ENCODE results near the gene FRAS1.
"Not testable (repeated sequence)": the region's sequence is repeated elsewhere in the genome, so short reads cannot be mapped to it uniquely, and the experiment has no call there.

The FRAS1 gene

DNA sequence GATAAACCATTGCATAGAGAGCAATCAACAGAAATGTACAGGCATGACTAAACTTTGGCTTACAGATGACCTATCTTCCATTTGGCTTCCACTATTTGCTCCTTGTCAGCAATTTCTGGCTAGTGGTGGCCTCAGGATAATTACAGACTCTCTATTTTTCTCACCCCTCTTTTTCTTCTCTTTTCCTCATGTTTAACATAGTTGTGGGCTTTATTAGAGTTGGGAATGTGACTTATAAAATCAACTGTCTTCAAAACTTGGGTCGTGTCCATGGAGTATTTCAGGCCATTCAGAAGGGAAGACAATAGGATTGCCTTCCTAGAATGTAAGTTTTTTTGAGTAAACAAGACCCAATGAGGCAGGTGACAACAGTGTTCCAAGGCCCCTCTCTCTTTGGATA, 236.2 kb downstream of the FRAS1 start:
- DNase-seq, result no peak

DNA sequence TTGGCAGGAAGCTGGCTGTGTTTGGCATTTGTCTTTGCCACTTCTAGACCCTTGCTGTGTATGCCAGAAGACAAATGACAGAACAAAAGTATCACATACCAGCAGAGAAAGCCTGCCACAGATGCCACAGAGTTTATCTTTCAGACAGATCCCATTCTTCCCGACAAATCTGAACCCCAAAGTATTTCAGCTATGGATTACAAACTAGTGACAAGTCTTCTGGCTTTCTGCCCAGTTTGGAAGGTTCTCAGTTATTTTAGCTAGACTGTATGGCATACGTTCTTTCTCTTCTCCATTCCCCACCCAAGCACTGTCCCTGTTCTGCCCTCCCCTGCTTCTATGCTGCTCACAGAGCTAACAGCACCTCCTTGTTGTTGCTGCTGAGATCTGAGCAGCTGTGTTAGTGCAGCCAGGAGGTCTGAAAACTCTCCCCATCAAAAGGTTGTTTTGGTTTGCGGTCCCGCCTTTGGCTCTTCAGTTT, 236.7 kb downstream of the FRAS1 start:
- no peak for DNase-seq

DNA sequence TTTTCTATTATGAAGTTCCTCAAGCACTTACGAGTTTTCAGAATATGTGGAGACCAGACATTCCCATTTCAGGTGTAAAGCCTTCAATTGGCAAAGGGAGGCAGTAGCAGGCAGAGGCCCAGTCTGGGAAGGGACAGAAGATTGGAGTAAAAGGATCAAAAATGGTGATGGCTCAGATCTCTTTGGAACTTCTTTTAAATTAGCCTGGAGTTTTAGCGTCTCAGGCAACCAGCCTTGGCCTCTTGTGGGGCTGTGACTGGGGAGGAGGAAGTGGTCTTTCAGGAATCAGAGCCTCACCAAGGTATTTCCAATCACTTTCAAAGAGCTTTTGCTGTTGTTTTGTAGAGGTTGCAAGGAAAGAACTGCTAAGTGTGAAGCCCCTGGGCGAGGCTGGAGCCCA, 239.1 kb downstream of the FRAS1 start:
- no peak for DNase-seq

DNA sequence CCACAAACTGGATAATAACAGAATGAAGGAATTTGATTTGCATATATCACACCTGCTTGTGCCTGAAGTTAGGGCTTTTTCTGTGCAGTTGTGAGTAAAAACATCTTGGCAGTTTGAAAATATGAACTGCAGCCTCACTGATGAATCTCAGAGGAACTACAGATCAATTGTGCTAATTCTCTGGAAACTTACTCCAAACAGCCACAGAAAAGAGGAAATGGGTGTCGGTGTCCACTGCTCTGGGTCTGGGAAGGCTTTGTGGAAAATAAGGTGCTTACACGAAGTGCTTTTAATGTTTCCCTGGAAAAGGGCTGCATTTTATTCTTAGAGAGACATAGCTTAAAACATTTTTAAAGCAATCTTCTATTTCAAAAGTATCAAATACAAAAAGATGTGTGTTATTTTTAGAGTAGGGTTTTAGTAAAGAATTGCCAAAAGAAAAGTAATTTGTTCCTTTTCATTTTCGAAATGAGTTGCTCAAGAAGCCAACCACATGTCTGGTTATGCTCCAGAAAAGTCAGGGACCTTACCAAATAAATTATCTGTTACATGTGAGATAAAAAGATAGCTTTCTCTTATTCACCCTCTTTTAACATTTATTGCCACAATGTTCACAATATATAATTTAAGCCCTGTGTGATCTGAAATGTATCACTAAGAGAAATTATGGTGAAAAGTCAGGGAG, 240.1 kb downstream of the FRAS1 start:
- DNase-seq, result no peak

- no peak for DNase-seq
Measured at GRCh38 chr4:78298618-78299017, 241.5 kb downstream of the FRAS1 start.

GRCh38 chr4:78299565-78299972, 242.4 kb downstream of the FRAS1 start:
- DNase-seq, result no peak

DNA sequence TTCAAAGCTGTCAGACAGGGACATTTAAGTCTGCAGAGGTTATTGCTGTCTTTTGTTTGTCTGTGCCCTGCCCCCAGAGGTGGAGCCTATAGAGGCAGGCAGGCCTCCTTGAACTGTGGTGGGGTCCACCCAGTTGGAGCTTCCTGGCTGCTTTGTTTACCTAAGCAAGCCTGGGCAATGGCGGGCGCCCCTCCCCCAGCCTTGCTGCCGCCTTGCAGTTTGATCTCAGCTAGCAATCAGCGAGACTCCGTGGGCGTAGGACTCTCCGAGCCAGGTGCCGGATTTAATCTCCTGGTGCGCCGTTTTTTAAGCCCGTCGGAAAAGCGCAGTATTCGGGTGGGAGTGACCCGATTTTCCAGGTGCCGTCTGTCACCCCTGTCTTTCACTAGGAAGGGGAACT, 250.1 kb downstream of the FRAS1 start:
- not testable (repeated sequence) for DNase-seq

- DNase-seq, result no peak
Measured at GRCh38 chr4:78308517-78308916, 251.4 kb downstream of the FRAS1 start.

- DNase-seq, result no peak
Measured at GRCh38 chr4:78309352-78309751, 252.2 kb downstream of the FRAS1 start.

GRCh38 chr4:78310007-78310739, 253.1 kb downstream of the FRAS1 start:
- DNase-seq, result no peak

- no peak for DNase-seq
Measured at GRCh38 chr4:78310740-78311115, 253.6 kb downstream of the FRAS1 start.

DNA sequence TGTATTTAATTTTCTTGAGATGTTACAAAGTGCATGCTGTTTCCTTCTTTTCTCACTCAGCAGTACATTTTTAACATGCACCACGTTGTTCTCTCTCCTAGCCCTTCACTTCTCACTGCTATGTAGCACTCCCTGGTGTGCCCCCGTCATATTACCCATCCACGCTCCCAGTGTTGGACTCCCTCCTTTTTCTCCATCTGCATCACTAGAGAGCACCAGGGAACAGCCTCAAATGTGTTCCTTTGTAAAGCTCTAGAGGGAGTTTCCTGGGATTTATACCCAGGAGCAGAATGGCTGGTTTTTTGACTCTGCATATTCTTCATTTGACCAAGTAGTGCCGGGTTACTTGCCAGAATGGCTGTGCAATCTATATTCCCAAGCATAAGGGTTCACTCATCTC, 254.2 kb downstream of the FRAS1 start:
- DNase-seq, result no peak

- no peak for DNase-seq
Measured at GRCh38 chr4:78312989-78313753, 256.0 kb downstream of the FRAS1 start.

DNA sequence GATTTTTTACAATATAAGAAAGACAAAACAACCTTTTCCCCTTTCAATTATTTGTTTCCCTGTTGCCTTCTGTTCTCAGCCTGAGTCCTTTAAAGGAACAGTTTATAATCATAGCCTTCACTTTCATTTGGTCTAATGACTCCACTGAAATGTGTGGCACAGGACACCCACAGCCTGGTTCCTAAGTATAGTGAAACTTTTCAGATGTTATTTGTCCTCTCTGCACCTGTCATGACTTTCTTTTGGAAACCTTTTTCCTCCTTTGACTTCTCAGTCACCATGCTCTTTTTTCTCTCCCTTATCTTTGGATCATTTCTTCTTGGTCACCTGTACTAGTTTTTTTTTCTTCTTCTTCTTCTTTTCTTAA, 256.6 kb downstream of the FRAS1 start:
- DNase-seq, result no peak

DNA sequence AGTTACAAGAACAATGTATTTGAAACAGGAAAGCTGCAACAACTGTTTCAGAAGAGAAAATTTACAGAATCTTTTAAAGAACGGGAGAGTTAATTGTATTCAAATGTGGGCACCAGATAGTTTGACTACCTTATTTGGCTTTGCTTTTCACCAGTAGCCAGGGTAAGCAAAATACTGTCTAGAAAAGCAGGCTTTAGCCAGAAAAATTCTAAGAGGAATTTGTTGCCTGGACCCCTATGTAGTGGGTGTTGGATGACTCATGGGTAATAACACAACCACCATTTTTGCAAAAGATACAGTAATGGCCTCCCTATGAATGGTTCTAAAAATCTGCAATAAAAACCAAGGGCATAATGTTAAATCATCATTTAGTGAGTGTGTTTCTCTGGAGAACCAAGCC, 261.0 kb downstream of the FRAS1 start:
- no peak for DNase-seq

GRCh38 chr4:78320349-78320935, 263.3 kb downstream of the FRAS1 start:
- no peak for DNase-seq

DNA sequence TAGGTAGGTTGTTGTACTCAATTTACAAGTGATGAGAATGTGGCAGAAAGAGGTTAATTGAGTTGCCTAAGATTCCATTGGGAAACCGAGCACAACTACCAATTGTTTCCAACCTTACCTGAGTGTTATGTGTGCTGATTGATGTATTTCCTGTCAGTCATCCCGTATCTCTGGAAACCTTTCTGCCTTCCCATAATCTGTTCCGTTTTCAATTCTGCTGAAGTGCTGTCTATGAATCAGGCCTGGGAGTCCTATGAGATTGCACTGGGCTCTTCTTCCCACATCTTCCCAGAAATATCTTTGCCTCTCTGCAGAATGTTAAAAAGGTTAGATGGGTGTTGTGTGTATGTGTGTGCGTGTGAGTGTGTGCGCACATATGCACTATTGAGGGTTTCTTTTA, 264.9 kb downstream of the FRAS1 start:
- DNase-seq, result no peak

DNA sequence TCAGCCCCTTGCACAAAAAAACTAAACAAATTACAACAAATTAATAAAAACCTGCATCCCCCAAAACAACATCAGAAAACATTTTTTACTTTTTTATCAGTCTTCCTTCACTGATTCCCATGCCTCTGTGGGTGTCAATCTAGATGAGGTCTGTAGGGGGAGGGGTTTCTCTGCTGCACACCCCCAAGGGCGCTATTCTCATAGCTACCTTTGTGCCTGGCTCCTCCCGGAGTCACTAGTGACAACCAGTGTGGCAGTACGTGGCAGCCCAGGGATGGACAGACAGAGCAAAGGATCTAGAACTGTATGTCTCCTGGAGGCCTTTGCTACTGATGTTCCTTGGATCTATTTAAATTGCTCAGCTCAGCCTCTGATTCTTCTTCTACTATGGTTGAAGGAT, 266.3 kb downstream of the FRAS1 start:
- DNase-seq, result no peak

DNA sequence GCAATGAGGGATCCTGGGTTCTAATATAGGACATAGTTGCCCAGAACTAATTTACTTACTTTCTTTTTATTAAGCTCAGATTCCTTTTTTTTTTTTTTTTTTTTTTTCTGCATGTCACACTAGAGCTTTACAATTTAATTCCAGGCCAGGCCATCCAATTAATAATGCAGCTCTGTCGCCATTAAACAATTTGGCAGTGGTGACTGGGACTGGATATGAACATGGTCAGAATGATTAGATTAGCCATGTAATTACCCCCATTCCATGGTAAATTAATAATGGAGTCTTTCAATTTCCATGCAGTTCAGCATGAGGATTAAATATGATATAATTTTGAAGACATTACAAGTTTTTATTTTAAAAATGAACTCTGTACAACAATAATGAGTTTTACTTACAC, 267.5 kb downstream of the FRAS1 start:
- no peak for DNase-seq

DNA sequence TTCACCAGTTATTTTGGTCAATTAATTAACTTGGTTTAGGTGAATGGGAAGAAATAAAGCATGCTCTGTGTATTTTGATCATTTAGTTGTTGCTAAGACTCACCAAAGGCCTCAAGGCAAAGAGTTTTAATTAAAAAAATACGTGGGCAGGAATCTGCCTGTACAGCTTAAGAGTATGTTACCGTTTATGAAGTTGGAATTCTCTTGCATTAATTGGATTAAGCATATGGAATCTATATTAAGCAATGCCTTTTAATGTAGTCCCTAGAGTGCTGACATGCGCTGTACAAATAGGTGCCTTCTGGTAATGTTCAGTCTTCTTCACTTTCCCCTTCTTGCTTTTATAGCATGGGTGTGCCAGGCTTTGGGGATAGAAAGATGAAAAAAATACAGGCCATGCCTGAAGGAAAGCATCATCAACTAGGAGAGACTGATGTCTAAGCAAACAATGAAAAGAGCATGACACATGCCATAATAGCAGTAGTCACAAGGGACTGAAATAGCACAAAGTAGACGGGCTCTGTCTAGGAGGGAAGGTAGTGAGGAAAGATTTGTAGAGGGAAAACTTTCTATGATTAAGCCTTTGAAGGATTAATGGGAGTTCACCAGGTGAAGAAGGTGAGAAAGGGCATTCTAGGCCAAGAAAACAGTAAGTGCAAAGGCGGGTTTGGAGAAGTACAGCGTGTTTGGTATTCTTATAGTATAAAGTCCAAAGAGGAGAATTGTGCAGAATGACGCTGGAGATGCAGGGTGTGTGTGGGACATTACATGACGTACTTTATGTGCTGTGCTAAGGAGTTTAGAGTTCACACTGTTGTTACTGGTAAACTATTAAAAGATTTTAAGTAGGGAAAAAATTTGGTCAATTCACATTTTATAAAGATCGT, 268.4 kb downstream of the FRAS1 start:
- no peak for DNase-seq

- DNase-seq, result not testable (repeated sequence)
Measured at GRCh38 chr4:78328591-78328990, 271.5 kb downstream of the FRAS1 start.

GRCh38 chr4:78331186-78331585, 274.1 kb downstream of the FRAS1 start:
- no peak for DNase-seq

All from activated T-cell treated with anti-CD3 and anti-CD28 coated beads, Interleukin-2, amount 50 U/mL, for 48 hours (primary cell).